Stimulated activated CD4-positive, alpha-beta T cell treated with anti-CD3 and anti-CD28 coated beads, Interleukin-1b, Interleukin-23, amount 100 ng/mL, for 48 hours (primary cell): ENCODE results near the gene MAP3K20.
"Not testable (repeated sequence)": the region's sequence is repeated elsewhere in the genome, so short reads cannot be mapped to it uniquely, and the experiment has no call there.

ENCODE experiments used
- DNase-seq: peaks from one replicate; pipeline ENCODE4 v3.0.0-alpha.2; 2020

The MAP3K20 gene

GRCh38 chr2:173287594-173287993, 211.9 kb downstream of the MAP3K20 start:
- no peak for DNase-seq

GRCh38 chr2:173288561-173288960, 212.9 kb downstream of the MAP3K20 start:
- DNase-seq, result peak; percentile 48

- no peak for DNase-seq
Observed at GRCh38 chr2:173290046-173290445, 214.4 kb downstream of the MAP3K20 start.

- DNase-seq, result no peak
Observed at GRCh38 chr2:173290518-173290917, 214.9 kb downstream of the MAP3K20 start.

DNA sequence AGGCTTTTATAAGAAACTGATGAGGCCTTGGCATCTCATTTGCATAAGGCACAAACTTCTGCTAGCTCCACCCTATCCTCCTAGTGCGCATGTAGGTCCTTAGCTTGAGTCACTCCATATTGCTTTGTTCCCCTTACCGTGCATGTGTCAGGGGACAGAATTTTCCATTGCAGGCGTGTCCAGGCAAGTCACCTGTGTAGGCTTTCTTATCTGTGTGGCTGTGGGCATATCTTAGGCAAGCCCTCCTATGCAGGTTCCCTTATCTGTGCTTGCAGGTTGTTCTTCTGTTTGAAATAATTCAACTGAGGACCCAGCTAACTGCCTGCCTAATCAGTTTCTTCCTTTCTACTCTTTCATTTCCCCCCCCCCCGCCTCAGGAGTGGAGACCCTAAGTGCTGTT, 215.8 kb downstream of the MAP3K20 start:
- no peak for DNase-seq

DNA sequence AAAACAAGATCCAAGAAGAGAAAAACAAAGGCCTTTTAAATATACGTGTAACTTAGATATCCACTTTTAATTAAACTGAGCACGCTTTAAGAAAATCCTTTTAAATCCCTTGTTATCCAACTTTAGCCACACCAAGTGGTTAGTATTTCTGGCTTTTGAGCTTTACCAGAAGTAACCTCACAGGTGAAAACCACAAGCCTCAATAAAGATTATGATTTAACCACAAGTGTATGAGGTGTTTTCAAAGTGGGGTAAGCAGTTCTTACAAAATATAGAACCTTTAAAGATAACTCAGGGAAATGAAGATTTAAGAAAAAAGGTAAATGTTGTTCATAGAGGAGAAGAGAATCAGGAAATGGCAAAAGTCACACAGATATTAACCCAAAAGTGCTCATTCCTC, 220.6 kb downstream of the MAP3K20 start:
- no peak for DNase-seq

DNA sequence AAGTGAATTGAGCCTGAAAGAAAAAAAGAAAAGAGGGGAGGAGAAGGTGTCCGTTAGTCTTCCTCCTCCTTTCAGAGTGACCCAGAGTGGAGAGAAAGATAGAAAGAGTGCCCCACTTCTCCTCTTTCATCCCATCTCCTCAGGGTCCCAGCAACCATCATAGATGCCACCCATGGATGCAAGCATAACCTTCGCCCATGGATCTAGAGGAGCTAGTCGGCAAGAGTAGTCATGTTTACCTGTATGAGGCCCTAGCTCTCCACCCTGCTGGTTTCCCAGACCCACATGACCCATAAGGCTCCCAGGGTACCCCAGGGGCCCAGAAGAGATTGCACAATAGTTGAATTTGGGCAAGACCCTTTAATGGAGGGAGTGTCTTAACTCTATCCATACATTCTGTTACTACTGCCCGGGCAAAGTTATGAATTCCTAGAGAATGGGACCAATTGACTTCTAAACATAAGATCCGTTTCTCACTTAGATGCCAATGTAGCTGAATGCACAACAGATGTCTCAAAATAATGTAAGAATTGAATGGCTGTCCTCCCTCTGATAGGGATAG, 223.0 kb downstream of the MAP3K20 start:
- DNase-seq, result no peak

DNA sequence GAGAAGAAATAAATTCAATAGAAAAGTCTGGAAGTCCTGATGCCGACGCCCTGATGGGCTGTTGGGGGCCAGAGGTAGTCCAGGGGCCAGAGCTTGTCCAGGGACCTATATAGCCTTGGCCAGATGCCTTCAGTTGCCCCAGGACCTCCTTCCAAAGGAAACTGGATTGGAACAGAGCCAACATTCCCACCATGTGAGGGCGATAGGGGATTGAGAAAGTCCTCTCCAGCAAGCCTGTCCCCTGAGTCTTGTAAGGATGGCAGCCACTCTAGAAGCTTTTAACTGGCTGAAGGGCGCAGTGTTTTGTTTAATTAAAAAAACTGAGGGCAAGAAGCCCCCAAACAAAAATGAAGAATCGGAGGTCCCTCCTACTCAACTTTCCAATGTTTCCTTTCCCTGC, 224.1 kb downstream of the MAP3K20 start:
- no peak for DNase-seq

- DNase-seq, result no peak
Observed at GRCh38 chr2:173300458-173300857, 224.8 kb downstream of the MAP3K20 start.

DNA sequence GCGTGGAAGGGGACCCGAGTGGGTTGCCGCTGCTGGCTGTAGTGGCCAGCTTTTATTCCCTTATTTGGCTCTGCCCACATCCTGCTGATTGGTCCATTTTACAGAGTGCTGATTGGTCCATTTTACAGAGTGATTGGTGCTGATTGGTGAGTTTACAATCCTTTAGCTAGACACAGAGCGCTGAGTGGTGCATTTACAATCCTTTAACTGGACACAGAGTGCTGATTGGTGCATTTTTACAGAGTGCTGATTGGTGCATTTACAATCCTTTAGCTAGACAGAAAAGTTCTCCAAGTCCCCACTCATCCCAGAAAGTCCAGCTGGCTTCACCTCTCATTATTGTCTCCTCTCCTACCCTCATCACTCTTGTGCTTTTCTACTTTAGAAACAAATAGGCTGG, 225.9 kb downstream of the MAP3K20 start:
- DNase-seq, result not testable (repeated sequence)

DNA sequence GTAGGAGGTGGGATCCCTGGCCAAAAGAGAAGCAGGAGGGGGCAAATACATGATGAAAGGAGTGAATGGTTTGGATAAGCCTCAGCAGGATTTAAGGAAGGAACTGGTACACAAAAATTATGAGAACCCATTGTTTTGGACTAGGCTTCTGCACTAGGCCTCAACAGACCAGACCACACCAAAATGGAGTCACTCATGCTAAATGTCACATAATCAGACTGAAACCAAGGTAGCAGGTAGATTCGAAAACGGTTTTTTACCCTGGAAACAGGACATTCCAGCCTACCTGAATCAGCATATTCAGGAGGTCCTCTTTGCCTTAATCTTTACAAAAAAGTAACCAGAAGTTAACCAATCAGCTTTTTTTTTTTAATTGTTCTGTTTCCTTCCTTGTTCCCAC, 229.7 kb downstream of the MAP3K20 start:
- DNase-seq, result no peak

- no peak for DNase-seq
Observed at GRCh38 chr2:173307293-173307692, 231.6 kb downstream of the MAP3K20 start.

DNA sequence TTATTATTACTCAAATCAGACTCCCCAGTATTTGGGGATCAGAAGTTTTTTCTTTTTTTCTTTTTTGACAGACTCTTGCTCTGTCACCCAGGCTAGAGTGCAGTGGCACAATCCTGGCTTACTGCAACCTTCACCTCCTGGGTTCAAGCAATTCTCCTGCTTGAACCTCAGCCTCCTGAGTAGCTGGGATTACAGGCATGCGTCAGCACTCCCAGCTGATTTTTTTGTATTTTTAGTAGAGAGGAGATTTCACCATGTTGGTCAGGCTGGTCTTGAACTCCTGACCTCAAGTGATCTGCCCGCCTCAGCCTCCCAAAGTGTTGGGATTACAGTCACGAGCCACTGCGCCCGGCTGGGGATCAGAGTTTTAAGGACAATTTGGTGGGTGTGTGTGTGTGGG, 233.7 kb downstream of the MAP3K20 start:
- DNase-seq, result not testable (repeated sequence)

DNA sequence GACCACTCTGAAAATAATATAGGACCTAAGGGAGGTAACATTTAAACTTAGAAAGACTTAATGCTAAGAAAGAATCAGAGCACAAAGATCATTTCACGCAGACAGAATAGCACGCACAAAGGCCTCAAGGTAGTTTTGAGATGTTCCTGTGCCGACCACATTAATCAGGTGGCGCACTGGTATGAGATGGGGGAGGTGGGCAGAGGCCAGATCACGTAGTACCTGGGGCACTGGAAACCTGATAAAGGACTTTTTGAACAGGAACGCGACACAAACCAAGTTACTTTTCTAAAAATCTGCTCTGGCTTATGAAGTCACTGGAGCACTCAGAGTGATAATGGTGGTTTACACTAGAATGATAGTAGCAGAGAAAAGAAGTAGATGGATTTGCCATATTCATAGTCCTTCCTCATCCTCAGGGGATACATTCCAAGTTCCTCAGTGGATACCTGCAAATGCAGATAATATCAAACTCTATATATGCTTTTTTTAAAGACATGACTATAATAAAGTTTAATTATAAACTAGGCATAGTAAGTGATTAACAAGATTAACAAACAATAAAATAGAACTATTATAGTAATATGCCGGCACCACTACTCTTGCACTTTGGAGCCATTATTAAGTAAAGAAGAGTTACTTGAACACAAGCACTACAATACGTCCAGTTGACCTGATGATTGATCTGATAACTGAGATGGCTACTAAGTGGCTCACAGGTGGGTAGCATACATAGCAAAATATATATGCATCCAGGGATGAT, 236.4 kb downstream of the MAP3K20 start:
- no peak for DNase-seq
